SH-SY5Y (cell line): ENCODE results near the gene DCAF8.

Experiments
- GATA2 ChIP-seq: IDR thresholded peaks from 2 replicates; pipeline ENCODE4 v1.6.1; 2011; ENCODE audit warnings: mild to moderate bottlenecking, low read depth, low read length
- GATA3 ChIP-seq: IDR thresholded peaks from 2 replicates; pipeline ENCODE4 v1.6.1; 2011; ENCODE audit warnings: low read depth, mild to moderate bottlenecking, low read length, moderate library complexity

DNA sequence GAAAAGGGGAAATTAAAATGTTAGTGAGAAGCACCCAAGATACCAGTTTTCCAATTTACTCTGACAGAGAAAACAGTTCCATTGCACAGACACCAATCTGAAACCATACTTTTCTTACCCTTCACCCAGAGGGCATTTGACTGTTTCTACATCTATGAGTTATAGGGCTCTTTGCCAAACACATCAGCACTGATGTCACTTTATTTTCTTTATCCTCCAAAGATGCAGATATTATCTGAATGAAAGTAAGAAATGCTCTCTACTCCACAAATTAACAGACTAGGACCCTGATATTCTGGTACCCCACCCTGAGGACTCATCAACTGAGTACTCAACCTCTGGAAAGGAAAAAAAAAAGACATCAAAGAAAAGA is 46.8 kb upstream of the DCAF8 start:
- no peak for TF ChIP-seq GATA2
- TF ChIP-seq GATA3 = no peak
